ENCODE measurements around the gene BATF.

The BATF gene

GRCh38 chr14:75484711-75485429, 37.4 kb upstream of the BATF start:
- H3K4me3 ChIP-seq (ENCODE audit: low read depth, low read length): no peak overlapping the region
- DNase-seq (ENCODE audit: low read depth, low spot score): no peak
- POLR2A ChIA-PET: no interaction called here
- CTCF ChIA-PET: interaction anchor here (0.9 to 10.3 kb wide), 6 partner anchors 9 to 178 kb away, joined by 3 to 412 read pairs (median 4); no protein-coding TSS in a partner anchor
- no peak for TF ChIP-seq CTCF (IDR thresholded peaks at IDR 0.05; ENCODE audit: insufficient read depth, low read length, missing control alignments)

GRCh38 chr14:75486318-75486717, 36.0 kb upstream of the BATF start:
- no peak for DNase-seq (ENCODE audit: low read depth, low spot score)
- ChIA-PET CTCF (interaction anchor here (0.9 to 10.3 kb wide), 9 partner anchors 9 to 348 kb away, joined by 3 to 412 read pairs (median 6); no protein-coding TSS in a partner anchor), POLR2A (no interaction called here)
- TF ChIP-seq CTCF (IDR thresholded peaks at IDR 0.05; ENCODE audit: insufficient read depth, low read length, missing control alignments): no peak
- no peak overlapping the region for H3K4me3 ChIP-seq (ENCODE audit: low read depth, low read length)

GRCh38 chr14:75487155-75487671, 35.1 kb upstream of the BATF start:
- H3K4me3 ChIP-seq (ENCODE audit: low read depth, low read length): no peak overlapping the region
- POLR2A ChIA-PET: no interaction called here
- CTCF ChIA-PET: interaction anchor here (0.9 to 10.3 kb wide), 8 partner anchors 8 to 349 kb away, joined by 3 to 412 read pairs (median 6); no protein-coding TSS in a partner anchor
- TF ChIP-seq CTCF (IDR thresholded peaks at IDR 0.05; ENCODE audit: insufficient read depth, low read length, missing control alignments): no peak
- DNase-seq (ENCODE audit: low read depth, low spot score): no peak

GRCh38 chr14:75489480-75489837, 32.8 kb upstream of the BATF start:
- DNase-seq (ENCODE audit: low read depth, low spot score): no peak
- H3K4me3 ChIP-seq (ENCODE audit: low read depth, low read length): no peak overlapping the region
- ChIA-PET POLR2A (no interaction called here), CTCF (interaction anchor here (0.7 to 10.3 kb wide), 36 partner anchors 9 to 444 kb away, joined by 3 to 412 read pairs (median 5); partner anchors contain the start of genes ERG28 and TTLL5)
- TF ChIP-seq CTCF (IDR thresholded peaks at IDR 0.05; ENCODE audit: insufficient read depth, low read length, missing control alignments): no peak

GRCh38 chr14:75491376-75491978, 30.8 kb upstream of the BATF start:
- TF ChIP-seq CTCF (IDR thresholded peaks at IDR 0.05; ENCODE audit: insufficient read depth, low read length, missing control alignments): no peak
- DNase-seq (ENCODE audit: low read depth, low spot score): no peak
- ChIA-PET POLR2A (no interaction called here), CTCF (interaction anchor here (0.8 to 10.3 kb wide), 8 partner anchors 15 to 184 kb away, joined by 3 to 412 read pairs (median 4); no protein-coding TSS in a partner anchor)
- no peak overlapping the region for H3K4me3 ChIP-seq (ENCODE audit: low read depth, low read length)
